ENCODE measurements around the gene MAP3K13.

MAP3K13 gene

DNA sequence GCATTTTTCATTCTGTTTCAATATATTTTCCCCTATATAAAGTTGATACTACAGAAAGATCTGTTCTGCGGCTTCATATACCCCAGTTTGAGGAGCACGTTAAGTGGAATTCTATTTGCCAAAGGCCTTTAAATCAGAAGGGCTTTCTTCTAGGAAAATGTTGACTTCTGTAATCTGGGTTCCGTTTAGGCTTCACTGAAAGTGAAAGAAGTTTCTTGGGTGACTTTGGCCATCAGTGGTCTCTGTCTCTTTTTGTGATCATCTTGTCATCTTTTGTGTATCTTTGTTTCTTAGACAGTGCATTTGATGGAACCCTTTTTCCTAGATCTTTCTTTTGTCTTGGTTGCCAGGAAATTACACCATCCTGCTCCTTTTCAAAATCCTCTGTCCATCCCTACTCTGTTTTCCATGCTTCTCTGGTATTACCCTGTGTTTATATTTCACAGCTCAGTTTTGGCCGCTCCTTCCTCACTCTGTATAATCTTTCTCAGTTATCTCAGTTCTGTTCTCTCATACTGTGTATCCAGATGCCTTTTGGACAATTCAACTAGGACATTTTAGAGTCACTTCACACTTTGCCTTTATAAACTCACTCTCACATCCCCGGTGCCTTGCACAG lies 40.7 kb upstream of the MAP3K13 start:
- Histone ChIP-seq H3K9ac (no peak overlapping the region), H3K9me3 (replicated peaks in 1 of 11) (no peaks in the 10 kb centered on the region), H3K4me2 (no peak overlapping the region)

DNA sequence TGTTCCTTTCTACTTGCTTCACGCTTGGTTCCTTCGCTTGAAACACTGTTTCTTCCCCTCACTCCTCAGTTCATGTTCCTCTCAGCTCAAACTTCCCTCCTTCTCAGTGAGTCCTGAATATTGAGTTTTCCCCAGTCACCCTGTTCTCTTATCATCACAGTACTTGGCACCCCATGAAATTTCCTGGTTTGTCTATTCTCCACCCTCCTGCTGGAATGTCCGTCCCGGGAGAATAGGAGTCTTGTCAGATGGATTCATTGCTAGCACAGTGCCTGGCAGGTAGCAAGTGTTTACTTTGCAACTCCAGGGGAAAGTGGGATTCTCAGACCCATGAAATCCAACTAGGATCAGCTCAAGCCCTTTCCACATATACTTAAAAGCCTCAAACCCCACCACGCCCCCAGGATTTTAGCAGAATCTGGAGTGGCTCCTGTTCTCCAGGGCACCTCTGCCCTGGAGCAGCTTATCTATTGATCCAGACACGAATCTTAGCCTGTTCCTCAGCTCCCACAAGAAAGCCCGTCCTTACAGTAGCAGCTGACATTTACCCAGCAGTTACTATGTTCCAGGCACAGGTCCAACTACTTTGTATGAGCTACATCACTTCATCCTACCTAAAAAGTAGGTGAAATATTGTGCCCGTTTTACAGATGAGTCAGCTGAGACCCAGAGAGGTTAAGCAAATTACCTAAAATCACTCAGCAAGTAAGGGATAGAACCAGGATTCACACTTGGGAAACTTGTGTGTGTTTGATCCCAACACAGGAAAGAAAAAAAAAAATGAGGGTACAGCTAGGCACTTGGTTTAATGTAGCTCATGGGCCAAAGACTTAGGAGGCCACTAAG lies 36.8 kb upstream of the MAP3K13 start:
- TF ChIP-seq Cebpa-rat (IDR thresholded peaks at IDR 0.05): no peak
- no peaks in the 10 kb centered on the region for H4K20me1 ChIP-seq
- no peaks in the 10 kb centered on the region for H3K27me3 ChIP-seq
- no peaks in the 10 kb centered on the region for H3K36me3 ChIP-seq
- no peak overlapping the region for H3K9ac ChIP-seq
- H3K27ac ChIP-seq: no peak overlapping the region
- no peak overlapping the region for H3K4me3 ChIP-seq
- H3K4me1 ChIP-seq: peaks cover 0 to 40% (median 4%) of the 10 kb centered on the region in 10 experiments; a peak in 10 of 20 replicates
- no peaks in the 10 kb centered on the region for H3K9me3 ChIP-seq (replicated peaks in 1 of 11)
- H3K4me2 ChIP-seq: no peak overlapping the region

More for the DNA sequence above, 40.7 kb upstream of the MAP3K13 start:
- TF ChIP-seq Cebpa-rat (IDR thresholded peaks at IDR 0.05): no peak
- H3K36me3 ChIP-seq: no peaks in the 10 kb centered on the region
- H3K4me1 ChIP-seq: peaks cover 0 to 26% (median 0%) of the 10 kb centered on the region in 10 experiments; a peak in 7 of 20 replicates
- no peaks in the 10 kb centered on the region for H4K20me1 ChIP-seq
- no peaks in the 10 kb centered on the region for H3K27me3 ChIP-seq
- no peak overlapping the region for H3K4me3 ChIP-seq
- H3K27ac ChIP-seq: no peak overlapping the region

DNA sequence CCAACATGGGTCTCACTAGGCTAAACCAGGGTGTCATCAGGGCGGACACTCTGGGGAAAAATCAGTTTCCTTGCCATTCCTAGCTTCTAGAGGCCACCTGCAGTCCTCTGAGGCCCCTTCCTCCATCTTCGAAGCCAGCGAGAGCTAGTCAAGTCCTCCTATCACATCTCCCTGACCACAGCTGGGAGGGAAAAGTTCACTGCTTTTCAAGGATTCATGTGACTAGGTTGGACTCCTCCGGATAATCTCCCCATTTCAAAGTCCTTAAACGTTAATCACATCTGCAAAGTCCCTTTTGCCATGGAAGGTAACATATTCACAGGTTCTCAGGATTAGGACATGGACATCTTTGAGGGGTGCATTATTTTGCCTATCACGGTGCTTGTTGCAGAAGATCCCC lies 35.9 kb upstream of the MAP3K13 start:
- Histone ChIP-seq H3K27me3 (no peaks in the 10 kb centered on the region), H3K9me3 (replicated peaks in 1 of 11) (no peaks in the 10 kb centered on the region), H3K4me3 (no peak overlapping the region), H3K4me1 (peaks cover 0 to 48% (median 9%) of the 10 kb centered on the region in 10 experiments; a peak in 13 of 20 replicates), H3K4me2 (no peak overlapping the region), H3K27ac (no peak overlapping the region), H3K9ac (no peak overlapping the region), H3K36me3 (no peaks in the 10 kb centered on the region), H4K20me1 (no peaks in the 10 kb centered on the region)
- no peak for TF ChIP-seq Cebpa-rat (IDR thresholded peaks at IDR 0.05)

DNA sequence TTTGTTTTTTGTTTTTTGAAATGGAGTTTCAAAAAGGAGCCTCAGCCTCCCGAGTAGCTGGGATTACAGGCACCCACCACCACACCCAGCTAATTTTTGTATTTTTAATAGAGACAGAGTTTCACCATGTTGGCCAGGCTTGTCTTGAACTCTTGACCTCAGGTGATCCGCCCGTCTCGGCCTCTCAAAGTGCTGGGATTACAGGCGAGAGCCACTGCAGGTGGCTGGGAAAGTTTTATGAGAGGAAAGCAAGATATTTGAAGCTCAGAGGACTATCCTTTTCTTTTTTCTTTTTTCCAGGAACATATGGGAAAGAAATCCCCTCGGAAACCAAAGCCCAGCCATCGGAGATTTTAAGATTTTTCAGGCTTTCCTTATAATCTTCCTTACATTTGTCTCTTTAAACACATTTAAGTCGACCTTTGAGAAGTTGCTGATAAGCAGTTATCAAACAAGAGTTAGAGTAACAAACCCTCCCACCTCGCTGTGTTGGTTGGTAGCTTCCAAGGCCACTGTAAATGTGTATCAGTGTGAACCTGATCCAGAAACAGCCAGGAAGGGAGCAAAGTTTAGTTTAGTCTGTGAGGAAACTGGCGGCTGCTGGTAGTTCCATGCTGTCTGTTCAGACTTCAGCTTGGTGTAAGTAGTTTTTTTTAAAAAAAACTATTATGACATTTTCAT lies 34.5 kb upstream of the MAP3K13 start:
- Histone ChIP-seq H3K27ac (0 out of 22 replicates have a peak overlapping the region, but pooled peaks of 1 of the 11 experiments have one; percentile 10), H3K4me1 (peaks cover 0 to 60% (median 17%) of the 10 kb centered on the region in 10 experiments; a peak in 16 of 20 replicates), H3K4me2 (peak overlapping the region in 1 of 11 experiments; percentile 42; a peak in 1 of 22 replicates), H3K36me3 (no peaks in the 10 kb centered on the region), H3K9ac (no peak overlapping the region), H3K9me3 (replicated peaks in 1 of 11) (no peaks in the 10 kb centered on the region), H3K4me3 (no peak overlapping the region), H3K27me3 (no peaks in the 10 kb centered on the region), H4K20me1 (no peaks in the 10 kb centered on the region)
- TF ChIP-seq Cebpa-rat (IDR thresholded peaks at IDR 0.05): no peak

DNA sequence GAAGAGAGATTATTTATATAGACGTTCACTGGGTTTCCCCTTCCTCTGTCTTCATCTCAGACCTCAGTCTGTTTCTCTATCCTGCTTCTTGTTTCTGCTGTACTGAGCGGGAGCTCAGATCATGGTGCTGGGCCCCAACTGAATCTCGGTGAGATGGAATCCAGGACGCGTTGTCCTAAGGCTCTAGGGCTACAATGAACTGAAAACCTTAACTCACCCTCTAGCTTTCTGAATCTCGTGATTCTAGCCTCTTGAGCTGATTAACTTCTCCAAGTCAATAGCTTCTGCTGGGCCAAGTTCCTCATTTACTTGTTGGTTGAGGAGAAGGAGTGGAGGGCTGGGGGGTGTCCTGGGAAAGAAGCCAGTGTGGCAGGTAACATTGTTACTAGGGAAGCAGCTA lies 32.7 kb upstream of the MAP3K13 start:
- Histone ChIP-seq H3K9ac (no peak overlapping the region), H3K9me3 (replicated peaks in 1 of 11) (no peaks in the 10 kb centered on the region), H4K20me1 (no peaks in the 10 kb centered on the region), H3K4me2 (peak overlapping the region in 4 of 11 experiments; percentile 42 to 62 (median 52); a peak in 8 of 22 replicates), H3K36me3 (no peaks in the 10 kb centered on the region), H3K27me3 (no peaks in the 10 kb centered on the region), H3K27ac (peak overlapping the region in 8 of 11 experiments; percentile 11 to 72 (median 30); a peak in 12 of 22 replicates), H3K4me3 (no peak overlapping the region), H3K4me1 (peaks cover 0 to 49% (median 17%) of the 10 kb centered on the region in 10 experiments; a peak in 16 of 20 replicates)
- no peak for TF ChIP-seq Cebpa-rat (IDR thresholded peaks at IDR 0.05)

DNA sequence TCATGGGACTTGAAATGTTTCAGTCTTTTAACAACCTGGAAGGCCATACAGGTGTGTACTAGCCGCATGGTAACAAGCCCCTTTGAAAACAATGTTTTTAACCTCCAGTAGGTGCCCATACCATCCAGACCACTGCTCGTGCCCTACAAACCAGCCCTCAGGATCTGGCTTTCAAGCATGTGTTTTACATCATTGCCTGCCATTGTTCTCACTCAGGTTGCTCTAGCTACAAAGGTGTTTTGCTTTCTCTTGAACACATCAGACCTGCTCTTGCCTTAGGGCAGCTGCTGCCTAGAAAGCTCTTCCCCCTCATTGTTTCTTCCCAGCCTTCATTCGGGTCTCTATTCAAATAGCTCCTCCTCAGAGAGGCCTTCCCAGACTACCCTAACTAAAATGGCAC lies 32.3 kb upstream of the MAP3K13 start:
- Histone ChIP-seq H3K36me3 (no peaks in the 10 kb centered on the region), H3K4me3 (no peak overlapping the region), H3K4me2 (peak overlapping the region in 4 of 11 experiments; percentile 42 to 62 (median 52); a peak in 8 of 22 replicates), H3K9ac (no peak overlapping the region), H3K4me1 (peaks cover 0 to 48% (median 17%) of the 10 kb centered on the region in 10 experiments; a peak in 16 of 20 replicates), H3K27me3 (no peaks in the 10 kb centered on the region), H3K27ac (peak overlapping the region in 8 of 11 experiments; percentile 11 to 72 (median 30); a peak in 11 of 22 replicates), H3K9me3 (replicated peaks in 1 of 11) (no peaks in the 10 kb centered on the region), H4K20me1 (no peaks in the 10 kb centered on the region)
- no peak for TF ChIP-seq Cebpa-rat (IDR thresholded peaks at IDR 0.05)

DNA sequence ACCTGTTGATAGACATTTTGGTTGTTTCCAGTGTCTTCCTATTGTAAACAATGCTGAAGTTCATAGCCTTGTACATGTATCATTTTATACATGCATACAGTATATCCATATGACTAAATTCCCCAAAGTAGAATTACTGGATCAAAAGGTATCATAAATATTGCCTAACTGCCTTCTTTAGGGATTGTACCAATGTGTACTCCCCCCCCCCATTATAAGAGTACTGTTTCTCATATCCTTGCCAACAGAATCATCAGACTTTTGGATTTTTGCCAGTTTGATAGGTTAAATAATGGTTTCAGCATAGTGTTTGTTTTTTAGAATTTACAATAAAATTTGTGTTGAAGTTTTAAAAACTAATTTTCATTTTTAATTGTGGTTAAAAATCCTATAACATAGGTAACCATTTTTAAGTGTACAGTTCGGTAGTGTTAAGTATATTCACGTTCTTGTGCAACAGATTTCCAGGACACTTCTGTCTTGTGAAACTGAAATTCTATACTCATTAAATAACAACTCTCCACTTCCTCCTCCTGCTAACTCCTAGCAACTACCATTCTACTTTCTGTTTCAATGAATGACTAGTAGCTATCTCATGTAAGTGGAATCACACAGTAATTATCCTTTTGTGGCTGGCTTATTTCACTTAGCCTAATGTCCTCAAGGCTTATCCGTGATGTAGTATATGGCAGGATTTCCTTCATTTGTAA lies 30.8 kb upstream of the MAP3K13 start:
- H3K4me3 ChIP-seq: no peak overlapping the region; a peak in 1 of 20 replicates
- peak in 2 of 11 experiments; percentile 79 to 81; a peak in 4 of 22 replicates for TF ChIP-seq Cebpa-rat (IDR thresholded peaks at IDR 0.05)

DNA sequence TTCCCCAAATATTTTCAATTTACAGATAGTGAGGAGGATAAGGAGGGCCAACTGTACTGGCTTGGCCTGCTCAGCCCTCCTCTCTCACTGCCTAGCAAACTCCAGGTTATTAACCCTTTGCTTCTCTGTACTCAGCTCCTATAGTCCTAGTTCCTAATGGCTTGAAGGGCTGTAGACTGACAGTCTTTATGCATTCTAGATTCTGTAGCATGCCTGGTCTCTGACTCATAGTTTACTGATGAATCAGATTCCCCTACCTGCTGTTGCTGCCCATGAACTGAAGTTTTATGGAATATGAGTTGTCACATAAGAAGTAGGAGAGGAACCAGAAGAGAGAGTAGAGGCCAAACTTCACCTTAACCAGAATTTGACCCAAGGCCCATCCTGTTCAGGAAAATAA lies 27.1 kb upstream of the MAP3K13 start:
- no peaks in the 10 kb centered on the region for H3K27me3 ChIP-seq
- H3K9me3 ChIP-seq (replicated peaks in 1 of 11): no peaks in the 10 kb centered on the region
- H3K36me3 ChIP-seq: no peaks in the 10 kb centered on the region
- H3K4me1 ChIP-seq: peaks cover 0 to 28% (median 13%) of the 10 kb centered on the region in 10 experiments; a peak in 16 of 20 replicates
- no peak overlapping the region for H3K4me2 ChIP-seq
- H3K4me3 ChIP-seq: no peak overlapping the region
- no peak overlapping the region for H3K9ac ChIP-seq
- H3K27ac ChIP-seq: no peak overlapping the region
- TF ChIP-seq Cebpa-rat (IDR thresholded peaks at IDR 0.05): no peak
- no peaks in the 10 kb centered on the region for H4K20me1 ChIP-seq

More for the DNA sequence above, 30.8 kb upstream of the MAP3K13 start:
- Histone ChIP-seq H3K4me2 (peak overlapping the region in 9 of 11 experiments; percentile 3 to 83 (median 65); a peak in 17 of 22 replicates), H3K27ac (peak overlapping the region in 10 of 11 experiments; percentile 53 to 88 (median 69); a peak in 18 of 22 replicates), H3K4me1 (peaks cover 0 to 52% (median 17%) of the 10 kb centered on the region in 10 experiments; a peak in 16 of 20 replicates), H3K27me3 (no peaks in the 10 kb centered on the region), H3K9ac (peak overlapping the region in 6 of 11 experiments; percentile 6 to 63 (median 24); a peak in 8 of 22 replicates), H3K36me3 (no peaks in the 10 kb centered on the region), H4K20me1 (no peaks in the 10 kb centered on the region), H3K9me3 (replicated peaks in 1 of 11) (no peaks in the 10 kb centered on the region)

Measured in BLaER1 treated with 17β-estradiol and CSF1 and Interleukin-3, amounts not matched to agents 10 nM and 100 nM (cell line).